ENCODE measurements around the gene FRMPD2.
"Not testable (repeated sequence)": the region's sequence is repeated elsewhere in the genome, so short reads cannot be mapped to it uniquely, and the experiment has no call there.

The FRMPD2 gene

GRCh38 chr10:48249763-48250351 lies 24.6 kb downstream of the FRMPD2 start:
- DNase-seq (ENCODE audit: low read depth, low spot score): no peak
- H3K9ac ChIP-seq (ENCODE audit: insufficient read length, low read depth): no peak overlapping the region
- no peaks in the 10 kb centered on the region for H3K9me3 ChIP-seq (ENCODE audit: insufficient read depth, low read length)
- H3K36me3 ChIP-seq (ENCODE audit: insufficient read depth, insufficient read length, low read length): no peaks in the 10 kb centered on the region
- H3K4me3 ChIP-seq (ENCODE audit: insufficient read length, low read depth): no peak overlapping the region
- TF ChIP-seq ZNF274 (IDR thresholded peaks at IDR 0.05; ENCODE audit: low read depth, low read length) (no peak), YY1 (IDR thresholded peaks at IDR 0.05; ENCODE audit: insufficient read depth, insufficient read length) (no peak), SUZ12 (IDR thresholded peaks at IDR 0.05; ENCODE audit: extremely low read depth, insufficient read depth, insufficient read length) (no peak)
- no peaks in the 10 kb centered on the region for H3K27me3 ChIP-seq (ENCODE audit: insufficient read depth, insufficient read length)
- no peaks in the 10 kb centered on the region for H3K4me1 ChIP-seq (ENCODE audit: insufficient read depth, insufficient read length)

- no peaks in the 10 kb centered on the region for H3K36me3 ChIP-seq (ENCODE audit: insufficient read depth, insufficient read length, low read length)
- no peaks in the 10 kb centered on the region for H3K4me1 ChIP-seq (ENCODE audit: insufficient read depth, insufficient read length)
- no peak for DNase-seq (ENCODE audit: low read depth, low spot score)
- H3K9me3 ChIP-seq (ENCODE audit: insufficient read depth, low read length): no peaks in the 10 kb centered on the region
- no peak overlapping the region for H3K4me3 ChIP-seq (ENCODE audit: insufficient read length, low read depth)
- H3K27me3 ChIP-seq (ENCODE audit: insufficient read depth, insufficient read length): no peaks in the 10 kb centered on the region
- no peak for TF ChIP-seq YY1 (IDR thresholded peaks at IDR 0.05; ENCODE audit: insufficient read depth, insufficient read length)
- TF ChIP-seq SUZ12 (IDR thresholded peaks at IDR 0.05; ENCODE audit: extremely low read depth, insufficient read depth, insufficient read length): no peak
- no peak for TF ChIP-seq ZNF274 (IDR thresholded peaks at IDR 0.05; ENCODE audit: low read depth, low read length)
- no peak overlapping the region for H3K9ac ChIP-seq (ENCODE audit: insufficient read length, low read depth)
Observed at GRCh38 chr10:48249004-48249762, 25.3 kb downstream of the FRMPD2 start.

GRCh38 chr10:48248462-48248861 lies 26.0 kb downstream of the FRMPD2 start:
- H3K9ac ChIP-seq (ENCODE audit: insufficient read length, low read depth): no peak overlapping the region
- H3K9me3 ChIP-seq (ENCODE audit: insufficient read depth, low read length): no peaks in the 10 kb centered on the region
- TF ChIP-seq SUZ12 (IDR thresholded peaks at IDR 0.05; ENCODE audit: extremely low read depth, insufficient read depth, insufficient read length) (no peak), ZNF274 (IDR thresholded peaks at IDR 0.05; ENCODE audit: low read depth, low read length) (no peak), YY1 (IDR thresholded peaks at IDR 0.05; ENCODE audit: insufficient read depth, insufficient read length) (no peak)
- no peaks in the 10 kb centered on the region for H3K27me3 ChIP-seq (ENCODE audit: insufficient read depth, insufficient read length)
- no peaks in the 10 kb centered on the region for H3K4me1 ChIP-seq (ENCODE audit: insufficient read depth, insufficient read length)
- H3K36me3 ChIP-seq (ENCODE audit: insufficient read depth, insufficient read length, low read length): no peaks in the 10 kb centered on the region
- H3K4me3 ChIP-seq (ENCODE audit: insufficient read length, low read depth): no peak overlapping the region
- no peak for DNase-seq (ENCODE audit: low read depth, low spot score)

- no peak for TF ChIP-seq YY1 (IDR thresholded peaks at IDR 0.05; ENCODE audit: insufficient read depth, insufficient read length)
- TF ChIP-seq ZNF274 (IDR thresholded peaks at IDR 0.05; ENCODE audit: low read depth, low read length): no peak
- no peak for TF ChIP-seq SUZ12 (IDR thresholded peaks at IDR 0.05; ENCODE audit: extremely low read depth, insufficient read depth, insufficient read length)
- no peak overlapping the region for H3K9ac ChIP-seq (ENCODE audit: insufficient read length, low read depth)
- no peaks in the 10 kb centered on the region for H3K9me3 ChIP-seq (ENCODE audit: insufficient read depth, low read length)
- no peak overlapping the region for H3K4me3 ChIP-seq (ENCODE audit: insufficient read length, low read depth)
- H3K36me3 ChIP-seq (ENCODE audit: insufficient read depth, insufficient read length, low read length): no peaks in the 10 kb centered on the region
- DNase-seq (ENCODE audit: low read depth, low spot score): no peak
- H3K27me3 ChIP-seq (ENCODE audit: insufficient read depth, insufficient read length): no peaks in the 10 kb centered on the region
- no peaks in the 10 kb centered on the region for H3K4me1 ChIP-seq (ENCODE audit: insufficient read depth, insufficient read length)
Observed at GRCh38 chr10:48247680-48248079, 26.8 kb downstream of the FRMPD2 start.

- H3K4me1 ChIP-seq (ENCODE audit: insufficient read depth, insufficient read length): no peaks in the 10 kb centered on the region
- TF ChIP-seq YY1 (IDR thresholded peaks at IDR 0.05; ENCODE audit: insufficient read depth, insufficient read length) (no peak), SUZ12 (IDR thresholded peaks at IDR 0.05; ENCODE audit: extremely low read depth, insufficient read depth, insufficient read length) (no peak)
Observed at GRCh38 chr10:48246501-48246900, 28.0 kb downstream of the FRMPD2 start.

GRCh38 chr10:48245977-48246376 lies 28.5 kb downstream of the FRMPD2 start:
- Histone ChIP-seq H3K4me1 (ENCODE audit: insufficient read depth, insufficient read length) (no peaks in the 10 kb centered on the region), H3K27me3 (ENCODE audit: insufficient read depth, insufficient read length) (no peaks in the 10 kb centered on the region), H3K9me3 (ENCODE audit: insufficient read depth, low read length) (no peaks in the 10 kb centered on the region), H3K4me3 (ENCODE audit: insufficient read length, low read depth) (no peak overlapping the region), H3K36me3 (ENCODE audit: insufficient read depth, insufficient read length, low read length) (no peaks in the 10 kb centered on the region), H3K9ac (ENCODE audit: insufficient read length, low read depth) (no peak overlapping the region)
- TF ChIP-seq ZNF274 (IDR thresholded peaks at IDR 0.05; ENCODE audit: low read depth, low read length) (no peak), SUZ12 (IDR thresholded peaks at IDR 0.05; ENCODE audit: extremely low read depth, insufficient read depth, insufficient read length) (no peak), YY1 (IDR thresholded peaks at IDR 0.05; ENCODE audit: insufficient read depth, insufficient read length) (no peak)
- DNase-seq (ENCODE audit: low read depth, low spot score): no peak

More at GRCh38 chr10:48246501-48246900, 28.0 kb downstream of the FRMPD2 start:
- no peak overlapping the region for H3K4me3 ChIP-seq (ENCODE audit: insufficient read length, low read depth)
- no peaks in the 10 kb centered on the region for H3K27me3 ChIP-seq (ENCODE audit: insufficient read depth, insufficient read length)
- H3K9ac ChIP-seq (ENCODE audit: insufficient read length, low read depth): no peak overlapping the region
- H3K36me3 ChIP-seq (ENCODE audit: insufficient read depth, insufficient read length, low read length): no peaks in the 10 kb centered on the region
- DNase-seq (ENCODE audit: low read depth, low spot score): no peak
- H3K9me3 ChIP-seq (ENCODE audit: insufficient read depth, low read length): no peaks in the 10 kb centered on the region

GRCh38 chr10:48243921-48244320 lies 30.6 kb downstream of the FRMPD2 start:
- not testable (repeated sequence) for H3K36me3 ChIP-seq (ENCODE audit: insufficient read depth, insufficient read length, low read length); H3K4me3 ChIP-seq (ENCODE audit: insufficient read length, low read depth); H3K9ac ChIP-seq (ENCODE audit: insufficient read length, low read depth); H3K27me3 ChIP-seq (ENCODE audit: insufficient read depth, insufficient read length); DNase-seq (ENCODE audit: low read depth, low spot score); H3K4me1 ChIP-seq (ENCODE audit: insufficient read depth, insufficient read length); H3K9me3 ChIP-seq (ENCODE audit: insufficient read depth, low read length)
